Activated T-cell treated with anti-CD3 and anti-CD28 coated beads for 48 hours (primary cell): Measurements from ENCODE around the gene CPLX4.

Experiments
- DNase-seq: peaks from one replicate; pipeline ENCODE4 v3.0.0-alpha.2; 2020; ENCODE audit warnings: low read depth

Gene CPLX4

GRCh38 chr18:59306640-59307039 is 11.8 kb downstream of the CPLX4 start:
- no peak for DNase-seq

- no peak for DNase-seq
Observed at GRCh38 chr18:59305295-59305694, 13.2 kb downstream of the CPLX4 start.

GRCh38 chr18:59303656-59304195 is 14.7 kb downstream of the CPLX4 start:
- no peak for DNase-seq

DNA sequence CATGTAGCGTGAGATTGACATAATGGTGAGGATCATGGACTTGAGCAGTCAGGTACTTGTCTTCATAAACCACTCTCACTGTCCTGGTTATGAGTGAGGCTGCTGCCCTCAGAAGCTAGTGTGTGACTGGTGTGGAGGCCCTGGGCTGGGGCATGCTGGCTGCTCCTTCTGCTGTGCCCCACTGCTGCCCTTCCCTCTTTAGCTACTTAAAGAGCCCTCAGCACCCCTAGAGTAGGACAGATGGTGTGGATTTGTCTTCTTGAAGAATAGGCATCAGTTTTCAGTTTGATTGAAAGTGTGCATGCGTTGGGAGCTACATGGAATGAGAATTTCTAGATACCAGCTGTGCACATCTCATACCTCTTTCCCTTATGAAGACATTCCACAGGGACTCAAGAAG is 15.4 kb downstream of the CPLX4 start:
- DNase-seq: no peak

GRCh38 chr18:59301929-59302328 is 16.5 kb downstream of the CPLX4 start:
- DNase-seq: no peak

- DNase-seq: no peak
Observed at GRCh38 chr18:59300676-59301285, 17.7 kb downstream of the CPLX4 start.

- no peak for DNase-seq
Observed at GRCh38 chr18:59298871-59299270, 19.6 kb downstream of the CPLX4 start.

- no peak for DNase-seq
Observed at GRCh38 chr18:59293317-59293716, 25.1 kb downstream of the CPLX4 start.

DNA sequence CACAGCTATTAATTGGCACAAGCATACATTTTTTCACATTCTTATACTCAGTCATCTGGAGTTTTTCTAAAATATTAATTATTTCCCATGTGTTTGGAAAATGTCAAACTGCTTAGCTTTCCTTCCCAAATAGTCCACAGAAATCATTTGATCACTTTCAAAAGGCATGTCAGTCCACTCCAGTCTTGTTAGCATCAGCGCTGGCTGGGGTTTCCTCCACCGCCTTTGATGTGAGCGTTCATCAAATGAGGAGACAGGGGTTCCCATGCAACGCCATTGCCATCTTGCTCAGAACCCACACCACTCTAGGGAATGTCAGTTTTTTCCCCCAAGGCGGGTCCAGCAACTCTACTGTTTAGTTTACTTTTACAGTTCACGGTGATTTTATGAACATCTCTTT is 32.1 kb downstream of the CPLX4 start:
- DNase-seq: no peak

DNA sequence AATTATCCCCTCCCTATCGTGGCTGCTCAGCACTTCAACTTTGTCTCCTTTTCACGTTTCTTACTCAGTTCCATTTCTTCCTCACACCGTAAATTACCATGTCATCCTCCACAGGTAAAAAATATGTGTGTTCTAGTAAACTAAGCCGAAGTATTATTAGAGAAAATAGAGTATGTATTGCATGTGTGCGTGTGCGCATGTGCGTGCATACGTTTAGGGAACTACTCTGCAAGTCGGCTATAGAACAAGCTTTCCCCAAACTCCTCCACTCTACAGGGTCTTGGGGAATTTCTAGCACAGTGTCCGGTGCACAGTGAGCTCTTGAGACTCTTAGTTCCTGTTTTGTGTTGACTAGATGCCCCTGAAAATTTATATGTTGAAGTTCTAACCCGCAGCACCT is 36.1 kb downstream of the CPLX4 start:
- DNase-seq: no peak

GRCh38 chr18:59279722-59280121 is 38.7 kb downstream of the CPLX4 start:
- DNase-seq: no peak

- DNase-seq: no peak
Observed at GRCh38 chr18:59279193-59279592, 39.3 kb downstream of the CPLX4 start.

GRCh38 chr18:59278793-59279192 is 39.7 kb downstream of the CPLX4 start:
- DNase-seq: no peak

- no peak for DNase-seq
Observed at GRCh38 chr18:59276047-59276446, 42.4 kb downstream of the CPLX4 start.

DNA sequence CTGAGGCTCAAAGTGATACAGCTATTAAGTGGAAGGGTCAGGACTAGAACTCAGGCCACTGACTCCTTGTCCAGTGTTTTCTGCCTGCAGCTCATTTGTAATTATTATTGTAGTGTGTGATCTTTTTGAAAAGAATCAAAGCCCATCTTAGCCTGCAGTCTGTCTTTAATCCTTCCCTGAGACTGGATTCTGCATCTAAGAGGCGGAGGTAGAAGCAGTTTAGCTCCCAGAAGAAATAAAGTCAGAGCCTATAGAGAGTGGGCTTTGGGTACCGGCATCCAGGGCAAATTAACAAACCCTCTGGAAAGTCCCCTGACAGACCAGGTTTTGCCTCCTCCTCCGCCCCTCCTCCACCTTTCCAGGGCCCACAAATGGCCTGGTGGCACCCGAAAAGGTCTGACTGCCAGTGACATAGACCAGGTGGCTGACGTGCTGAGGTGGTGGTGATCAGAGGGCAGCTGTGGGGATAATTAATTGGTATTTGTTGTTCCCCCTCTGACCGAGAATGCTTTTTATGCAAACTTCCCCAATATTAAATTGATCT is 43.0 kb downstream of the CPLX4 start:
- no peak for DNase-seq

GRCh38 chr18:59274533-59274928 is 43.9 kb downstream of the CPLX4 start:
- no peak for DNase-seq

- DNase-seq: no peak
Observed at GRCh38 chr18:59273759-59274532, 44.5 kb downstream of the CPLX4 start.

DNA sequence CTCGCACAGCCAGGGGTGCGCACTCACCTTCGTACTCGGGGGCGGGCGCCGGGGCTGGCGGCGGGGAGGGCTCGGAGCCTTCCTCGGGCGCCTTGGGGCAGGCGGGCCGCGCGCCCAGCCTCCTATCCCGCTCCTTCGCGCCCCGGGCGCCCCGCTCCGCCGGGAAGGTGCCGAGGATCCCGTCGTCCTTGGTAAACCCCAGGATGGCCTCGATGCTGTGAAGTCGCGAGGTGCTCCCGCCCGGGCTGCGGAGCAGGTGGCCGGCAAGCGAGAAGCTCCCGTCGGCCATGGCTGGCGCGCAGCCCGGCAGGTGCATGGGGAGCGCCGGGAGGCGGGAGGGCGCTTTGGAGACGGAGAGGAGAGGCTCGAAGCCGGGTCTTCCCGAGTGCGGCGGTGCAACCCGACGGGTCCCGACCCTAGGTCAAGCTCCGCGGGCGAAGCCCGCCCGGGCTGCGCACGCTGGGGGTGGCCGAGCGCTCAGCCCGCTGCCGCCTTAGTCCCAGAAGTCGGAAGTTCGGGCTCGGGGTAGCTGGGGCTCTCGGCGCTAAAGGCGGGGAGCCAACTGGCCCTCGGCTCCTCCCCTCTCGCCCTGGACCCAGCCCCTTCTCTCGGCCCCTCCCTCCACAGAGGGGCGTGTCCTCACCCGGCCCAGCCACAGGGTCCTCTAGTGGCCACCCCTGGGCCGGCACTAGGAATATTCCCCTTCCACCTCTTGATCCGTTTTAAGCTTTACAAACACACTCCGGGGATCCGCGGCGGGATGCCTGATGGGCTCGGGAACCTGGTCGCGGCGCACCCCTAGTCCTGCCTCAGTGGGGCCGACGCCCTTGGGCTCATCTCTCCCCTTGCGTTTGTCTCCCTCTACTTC is 45.3 kb downstream of the CPLX4 start, which contains the start of gene RAX:
Gene RAX (minus strand): TSS at position 564 of the 868 bp plus-strand sequence. CDS start 248 bp downstream, at position 316.
- peak; percentile 40 for DNase-seq

- no peak for DNase-seq
Observed at GRCh38 chr18:59272221-59272888, 46.1 kb downstream of the CPLX4 start.

- no peak for DNase-seq
Observed at GRCh38 chr18:59271606-59272220, 46.7 kb downstream of the CPLX4 start.

- no peak for DNase-seq
Observed at GRCh38 chr18:59270689-59271257, 47.7 kb downstream of the CPLX4 start.
